Liver (tissue), 9 donors: ENCODE measurements around the gene PCDH1. TPM values are rescaled to one million over a fixed set of nuclear protein-coding genes. Genes with fewer than 3 reads are reported as not detected.

ENCODE experiments used
- DNase-seq: peaks from one replicate; pipeline ENCODE4 v3.0.0-alpha.2; 2017; ENCODE audit warnings: low spot score
- H3K27ac ChIP-seq, 2 donors: one replicate each; pipeline ENCODE4 v1.7.0; 2013; ENCODE audit warnings: inconsistent platforms in 2 of 2, low read length in 2 of 2, control low read depth in 1 of 2, low read depth in 1 of 2, mild to moderate bottlenecking in 1 of 2
- H3K27me3 ChIP-seq, 4 donors: one replicate each; pipeline versions ENCODE4 v1.6.1 to v1.7.0; 2013; ENCODE audit warnings: low read length in 3 of 4, inconsistent platforms in 1 of 4, mild to moderate bottlenecking in 1 of 4, moderate library complexity in 1 of 4; ENCODE audit not compliant: control insufficient read depth in 4 of 4, insufficient read depth in 4 of 4
- H3K36me3 ChIP-seq, 4 donors: one replicate each; pipeline versions ENCODE4 v1.6.1 to v1.7.0; 2013; ENCODE audit warnings: low read length in 3 of 4, mild to moderate bottlenecking in 3 of 4, low read depth in 1 of 4, moderate library complexity in 1 of 4; ENCODE audit not compliant: control insufficient read depth in 4 of 4, insufficient read depth in 3 of 4
- H3K4me1 ChIP-seq, 4 donors: one replicate each; pipeline versions ENCODE4 v1.6.1 to v1.7.0; 2013; ENCODE audit warnings: low read length in 3 of 4, mild to moderate bottlenecking in 3 of 4, moderate library complexity in 1 of 4; ENCODE audit not compliant: control insufficient read depth in 4 of 4, insufficient read depth in 4 of 4
- H3K4me3 ChIP-seq, 3 donors: one replicate each; pipeline versions ENCODE4 v1.6.1 to v1.7.0; 2013; ENCODE audit warnings: low read length in 3 of 3, control low read depth in 1 of 3, low read depth in 1 of 3, mild to moderate bottlenecking in 1 of 3
- H3K9ac ChIP-seq, 2 donors: one replicate each; pipeline ENCODE4 v1.7.0; 2013; ENCODE audit warnings: low read length in 2 of 2, mild to moderate bottlenecking in 2 of 2, moderate library complexity in 2 of 2, control low read depth in 1 of 2, low read depth in 1 of 2
- H3K9me3 ChIP-seq, 4 donors: one replicate each; pipeline versions ENCODE4 v1.6.1 to v1.7.0; 2013; ENCODE audit warnings: low read length in 3 of 4; ENCODE audit not compliant: control insufficient read depth in 4 of 4
- ATF3 ChIP-seq: IDR thresholded peaks from 2 replicates; pipeline ENCODE4 v1.6.1; 2016; ENCODE audit warnings: antibody characterized with exemption
- CTCF ChIP-seq: fragments of 150-350 bp; IDR thresholded peaks from 2 replicates; pipeline ENCODE4 v1.5.1; 2017; ENCODE audit warnings: improper control_type of control experiment, low read depth, low read length; ENCODE audit not compliant: missing input control
- FOXA1 ChIP-seq: IDR thresholded peaks from 2 replicates; pipeline ENCODE4 v1.6.1; 2016; ENCODE audit warnings: antibody characterized with exemption
- FOXA2 ChIP-seq: IDR thresholded peaks from 2 replicates; pipeline ENCODE4 v1.6.1; 2016; ENCODE audit warnings: antibody characterized with exemption
- GABPA ChIP-seq, 2 donors: IDR thresholded peaks in 1 of 2; conservative IDR thresholded peaks in 1 of 2; 2 replicates each; pipeline ENCODE4 v1.6.1; 2016; ENCODE audit warnings: antibody characterized with exemption in 2 of 2, mild to moderate bottlenecking in 1 of 2, moderate library complexity in 1 of 2
- HNF4A ChIP-seq, 2 donors: conservative IDR thresholded peaks; 2 replicates each; pipeline ENCODE4 v1.6.1; 2016; ENCODE audit warnings: antibody characterized with exemption in 2 of 2, mild to moderate bottlenecking in 2 of 2
- HNF4G ChIP-seq: IDR thresholded peaks from 2 replicates; pipeline ENCODE4 v1.6.1; 2016; ENCODE audit warnings: antibody characterized with exemption
- RAD21 ChIP-seq, 2 donors: IDR thresholded peaks; 2 replicates each; pipeline ENCODE4 v1.6.1; 2016; ENCODE audit warnings: antibody characterized with exemption in 2 of 2, mild to moderate bottlenecking in 2 of 2
- REST ChIP-seq: IDR thresholded peaks from 2 replicates; pipeline ENCODE4 v1.6.1; 2016; ENCODE audit warnings: antibody characterized with exemption, mild to moderate bottlenecking
- RXRA ChIP-seq, 2 donors: IDR thresholded peaks; 2 replicates each; pipeline ENCODE4 v1.6.1; 2017 to 2018; ENCODE audit warnings: antibody characterized with exemption in 2 of 2, mild to moderate bottlenecking in 1 of 2
- TAF1 ChIP-seq: conservative IDR thresholded peaks from 2 replicates; pipeline ENCODE4 v1.6.1; 2016; ENCODE audit warnings: antibody characterized with exemption, mild to moderate bottlenecking
- WGBS: extraction: QIAGEN DNeasy Blood & Tissue Kit; methylation state at CpG from one replicate; pipeline ENCODE4 v1.1.7; 2013; 5-methylcytosine and 5-hydroxymethylcytosine counted together
- polyA plus RNA-seq, 2 donors: library from polyadenylated mRNA; stranded (reverse) in 1 of 2; unstranded in 1 of 2; fragments of 200-250 nt in 1 of 2; fragments of >200 nt in 1 of 2; fragmentation: Nextera tagmentation in 1 of 2; extraction: Ambion mirVana in 1 of 2; gene quantifications; one replicate each; pipeline versions ENCODE4 v1.2.1 to v1.2.3, GENCODE V29; 2013 to 2015
- total RNA-seq, 2 donors: library from RNA; depleted of rRNA; stranded (reverse); fragments of >200 nt; gene quantifications; one replicate each; pipeline ENCODE4 v1.2.3, GENCODE V29; 2014
- TF ChIP-seq, protein P1 (sequence below): IDR thresholded peaks from 2 replicates; pipeline ENCODE4 v1.6.1; 2016; ENCODE audit warnings: antibody characterized with exemption
- donor health status: healthy.
- donor health status: healthy.
- donor health status: healthy.
- donor health status: healthy.
- donor health status: healthy.

Gene PCDH1
- total and polyA plus RNA-seq, 4 donors = 9.3 to 52.8 (median 15.0) TPM

DNA sequence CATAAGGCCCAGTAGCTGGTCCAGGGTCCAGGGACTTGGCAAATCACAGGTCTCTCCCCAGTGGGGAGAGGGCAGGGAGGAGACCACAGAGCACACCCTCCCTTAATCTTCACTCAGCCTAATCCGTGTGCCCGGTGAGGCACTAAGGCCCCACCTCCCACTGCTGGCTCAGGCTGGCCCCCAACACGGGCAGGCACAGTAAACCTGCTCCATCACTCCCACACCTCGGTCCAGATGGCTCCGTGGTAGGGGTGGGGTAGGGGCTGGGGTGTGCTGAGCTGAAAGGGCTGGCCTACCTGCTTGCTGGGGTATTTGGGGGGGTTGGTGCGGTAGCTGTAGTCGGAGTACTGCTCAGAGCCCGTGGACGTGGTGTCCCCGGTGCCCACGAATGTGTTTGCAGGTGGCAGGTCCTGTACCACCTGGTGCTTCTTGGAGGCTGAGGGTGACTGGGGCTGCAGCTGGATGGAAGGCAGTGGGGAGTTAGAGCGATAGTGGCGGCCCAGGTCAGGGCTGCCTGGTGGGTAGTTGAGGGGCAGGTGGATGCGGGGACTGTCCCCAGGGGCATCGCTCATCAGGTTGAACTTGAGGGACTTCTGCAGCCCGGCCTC lies 15.2 kb downstream of the PCDH1 start:
- Histone ChIP-seq H3K9me3 (no peaks in the 10 kb centered on the region), H3K27ac (no peak overlapping the region), H3K4me1 (peaks cover 3 to 24% (median 16%) of the 10 kb centered on the region in 4 donors), H3K27me3 (no peaks in the 10 kb centered on the region), H3K9ac (no peak overlapping the region), H3K36me3 (peaks cover 2 to 43% (median 16%) of the 10 kb centered on the region in 4 donors), H3K4me3 (no peak overlapping the region)
- TF ChIP-seq ATF3 = no peak
- TF ChIP-seq TAF1 = no peak
- no peak for TF ChIP-seq FOXA2
- no peak for TF ChIP-seq REST
- TF ChIP-seq CTCF = no peak
- no peak for TF ChIP-seq RAD21 (IDR thresholded peaks at IDR 0.05)
- no peak for TF ChIP-seq RXRA (IDR thresholded peaks at IDR 0.05)
- TF ChIP-seq, protein P1, sequence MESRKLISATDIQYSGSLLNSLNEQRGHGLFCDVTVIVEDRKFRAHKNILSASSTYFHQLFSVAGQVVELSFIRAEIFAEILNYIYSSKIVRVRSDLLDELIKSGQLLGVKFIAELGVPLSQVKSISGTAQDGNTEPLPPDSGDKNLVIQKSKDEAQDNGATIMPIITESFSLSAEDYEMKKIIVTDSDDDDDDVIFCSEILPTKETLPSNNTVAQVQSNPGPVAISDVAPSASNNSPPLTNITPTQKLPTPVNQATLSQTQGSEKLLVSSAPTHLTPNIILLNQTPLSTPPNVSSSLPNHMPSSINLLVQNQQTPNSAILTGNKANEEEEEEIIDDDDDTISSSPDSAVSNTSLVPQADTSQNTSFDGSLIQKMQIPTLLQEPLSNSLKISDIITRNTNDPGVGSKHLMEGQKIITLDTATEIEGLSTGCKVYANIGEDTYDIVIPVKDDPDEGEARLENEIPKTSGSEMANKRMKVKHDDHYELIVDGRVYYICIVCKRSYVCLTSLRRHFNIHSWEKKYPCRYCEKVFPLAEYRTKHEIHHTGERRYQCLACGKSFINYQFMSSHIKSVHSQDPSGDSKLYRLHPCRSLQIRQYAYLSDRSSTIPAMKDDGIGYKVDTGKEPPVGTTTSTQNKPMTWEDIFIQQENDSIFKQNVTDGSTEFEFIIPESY = no peak
- 93% methylated on average over 16 of the region's 16 CpGs for WGBS
- no peak for DNase-seq

- Histone ChIP-seq H3K27me3 (no peaks in the 10 kb centered on the region), H3K9ac (no peak overlapping the region), H3K4me3 (no peak overlapping the region), H3K4me1 (peaks cover 2 to 14% (median 11%) of the 10 kb centered on the region in 4 donors), H3K36me3 (peaks cover 3 to 41% (median 16%) of the 10 kb centered on the region in 4 donors), H3K27ac (no peak overlapping the region), H3K9me3 (no peaks in the 10 kb centered on the region)
- WGBS = 84% methylated on average over 5 of the region's 5 CpGs
- TF ChIP-seq HNF4G (no peak), FOXA1 (no peak), ATF3 (no peak), TAF1 (no peak), REST (no peak), GABPA (IDR thresholded peaks at IDR 0.05 in 1 of 2, conservative IDR thresholded peaks at IDR 0.05 in 1 of 2) (no peak), RAD21 (IDR thresholded peaks at IDR 0.05) (no peak), HNF4A (conservative IDR thresholded peaks at IDR 0.05) (no peak)
- TF ChIP-seq, protein P1 = no peak
- no peak for DNase-seq
These were observed 17.0 kb downstream of the PCDH1 start for GRCh38 chr5:141861194-141861593.
